ENCODE data around the gene VPS37D.
"Not testable (repeated sequence)": the region's sequence is repeated elsewhere in the genome, so short reads cannot be mapped to it uniquely, and the experiment has no call there.

VPS37D gene

GRCh38 chr7:73707045-73707631, 39.5 kb downstream of the VPS37D start:
- peak; percentile 55 for ATAC-seq
- TF ChIP-seq TOX (CRISPR knock-in tag; IDR thresholded peaks at IDR 0.05; ENCODE audit: borderline replicate concordance) (no peak), TCF4 (CRISPR knock-in tag; IDR thresholded peaks at IDR 0.05; ENCODE audit: borderline replicate concordance) (no peak), ZC3H10 (CRISPR knock-in tag; IDR thresholded peaks at IDR 0.05) (no peak), ISL1 (CRISPR knock-in tag; IDR thresholded peaks at IDR 0.05) (no peak), ESRRG (CRISPR knock-in tag; IDR thresholded peaks at IDR 0.05) (no peak), ZFP30 (CRISPR knock-in tag; IDR thresholded peaks at IDR 0.05) (no peak), PPARA (CRISPR knock-in tag; IDR thresholded peaks at IDR 0.05; ENCODE audit: borderline replicate concordance) (no peak), CSRNP3 (CRISPR knock-in tag; IDR thresholded peaks at IDR 0.05) (no peak), ZNF8 (CRISPR knock-in tag; IDR thresholded peaks at IDR 0.05) (no peak)

GRCh38 chr7:73708961-73709549, 41.4 kb downstream of the VPS37D start:
- no peak for ATAC-seq

DNA sequence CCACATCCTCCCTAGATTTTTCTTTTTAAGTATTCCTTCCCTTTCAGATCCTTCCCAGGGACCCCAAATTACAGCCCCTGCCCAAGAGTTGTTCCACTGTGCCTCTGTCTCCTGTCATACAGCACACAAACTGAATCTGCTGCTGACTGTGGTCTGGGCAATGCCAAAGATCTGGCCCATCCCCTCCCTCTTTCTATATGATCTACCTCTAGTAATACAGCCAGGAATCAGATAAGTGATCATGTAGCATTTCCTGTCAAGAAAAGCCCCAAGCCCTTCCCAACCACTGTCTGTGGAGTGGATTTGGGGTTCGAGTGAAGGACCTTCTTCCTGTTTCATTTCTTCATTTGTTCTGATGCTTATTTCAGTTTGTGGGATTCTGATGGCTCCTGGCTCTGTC, 45.1 kb downstream of the VPS37D start:
- TF ChIP-seq PATZ1 (CRISPR knock-in tag; IDR thresholded peaks at IDR 0.05; ENCODE audit: borderline replicate concordance) (no peak), ZNF70 (CRISPR knock-in tag; IDR thresholded peaks at IDR 0.05) (peak; percentile 100)
- ATAC-seq, result no peak

More at GRCh38 chr7:73708961-73709549, 41.4 kb downstream of the VPS37D start:
- TF ChIP-seq ISL1 (CRISPR knock-in tag; IDR thresholded peaks at IDR 0.05), result no peak

- not testable (repeated sequence) for ATAC-seq
Observed at GRCh38 chr7:73713319-73713718, 45.7 kb downstream of the VPS37D start.

GRCh38 chr7:73715648-73716317, 48.2 kb downstream of the VPS37D start:
- ATAC-seq, result peak; percentile 81
- TF ChIP-seq CSRNP3 (CRISPR knock-in tag; IDR thresholded peaks at IDR 0.05), result no peak

DNA sequence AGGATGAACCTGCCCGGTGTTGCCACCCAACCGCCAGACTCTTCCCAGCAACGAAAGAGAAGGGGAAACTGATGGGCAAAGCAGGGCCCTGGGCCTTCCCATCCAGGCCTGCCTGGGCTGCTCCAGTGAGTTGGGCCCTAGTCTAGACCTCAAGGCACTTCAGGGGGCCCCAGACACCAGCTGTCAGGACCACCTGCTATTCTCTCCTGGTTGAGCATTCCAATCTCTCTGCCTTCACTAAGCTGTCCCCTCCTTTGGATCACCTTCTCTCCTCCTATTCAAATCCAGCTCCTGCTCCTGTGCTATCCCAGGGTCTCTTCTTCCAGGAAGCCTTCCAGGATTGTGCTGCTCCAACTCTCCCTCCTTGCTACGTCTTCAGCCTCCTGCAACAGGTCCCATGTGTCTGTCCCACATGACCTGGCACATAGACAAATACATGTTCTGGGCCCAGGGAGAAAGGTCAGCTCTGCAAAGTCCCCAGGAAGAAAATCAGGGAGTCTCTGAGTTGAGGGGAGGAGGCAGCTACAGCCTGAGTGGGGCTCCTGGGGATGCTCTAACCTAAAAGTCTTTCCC, 48.8 kb downstream of the VPS37D start:
- ATAC-seq, result no peak
- TF ChIP-seq ZNF8 (CRISPR knock-in tag; IDR thresholded peaks at IDR 0.05) (no peak), ZFP30 (CRISPR knock-in tag; IDR thresholded peaks at IDR 0.05) (no peak), CSRNP3 (CRISPR knock-in tag; IDR thresholded peaks at IDR 0.05) (no peak), ESRRG (CRISPR knock-in tag; IDR thresholded peaks at IDR 0.05) (no peak), OSR1 (CRISPR knock-in tag; IDR thresholded peaks at IDR 0.05) (no peak), GLIS3 (CRISPR knock-in tag; IDR thresholded peaks at IDR 0.05) (no peak), SNAI2 (CRISPR knock-in tag; IDR thresholded peaks at IDR 0.05) (no peak), ARNTL (CRISPR knock-in tag; IDR thresholded peaks at IDR 0.05; ENCODE audit: borderline replicate concordance, low read depth) (no peak), CSDC2 (CRISPR knock-in tag; IDR thresholded peaks at IDR 0.05) (no peak), TSHZ2 (CRISPR knock-in tag; IDR thresholded peaks at IDR 0.05) (no peak), ZFP3 (CRISPR knock-in tag; IDR thresholded peaks at IDR 0.05) (no peak)
- TF ChIP-seq, protein P1, sequence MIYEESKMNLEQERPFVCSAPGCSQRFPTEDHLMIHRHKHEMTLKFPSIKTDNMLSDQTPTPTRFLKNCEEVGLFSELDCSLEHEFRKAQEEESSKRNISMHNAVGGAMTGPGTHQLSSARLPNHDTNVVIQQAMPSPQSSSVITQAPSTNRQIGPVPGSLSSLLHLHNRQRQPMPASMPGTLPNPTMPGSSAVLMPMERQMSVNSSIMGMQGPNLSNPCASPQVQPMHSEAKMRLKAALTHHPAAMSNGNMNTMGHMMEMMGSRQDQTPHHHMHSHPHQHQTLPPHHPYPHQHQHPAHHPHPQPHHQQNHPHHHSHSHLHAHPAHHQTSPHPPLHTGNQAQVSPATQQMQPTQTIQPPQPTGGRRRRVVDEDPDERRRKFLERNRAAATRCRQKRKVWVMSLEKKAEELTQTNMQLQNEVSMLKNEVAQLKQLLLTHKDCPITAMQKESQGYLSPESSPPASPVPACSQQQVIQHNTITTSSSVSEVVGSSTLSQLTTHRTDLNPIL (CRISPR knock-in tag; IDR thresholded peaks at IDR 0.05; ENCODE audit: low read depth), result no peak

Data from SK-N-SH treated with all-trans-retinoic acid at 6 μM for 48 hours (cell line).